Brain pericyte (primary cell): ENCODE results near the gene CCDC124.
"Not testable (repeated sequence)": the region's sequence is repeated elsewhere in the genome, so short reads cannot be mapped to it uniquely, and the experiment has no call there.

Source experiments
- DNase-seq: peaks from one replicate; pipeline ENCODE4 v3.0.0-alpha.2; 2012; ENCODE audit warnings: low read depth, low spot score

The CCDC124 gene

DNA sequence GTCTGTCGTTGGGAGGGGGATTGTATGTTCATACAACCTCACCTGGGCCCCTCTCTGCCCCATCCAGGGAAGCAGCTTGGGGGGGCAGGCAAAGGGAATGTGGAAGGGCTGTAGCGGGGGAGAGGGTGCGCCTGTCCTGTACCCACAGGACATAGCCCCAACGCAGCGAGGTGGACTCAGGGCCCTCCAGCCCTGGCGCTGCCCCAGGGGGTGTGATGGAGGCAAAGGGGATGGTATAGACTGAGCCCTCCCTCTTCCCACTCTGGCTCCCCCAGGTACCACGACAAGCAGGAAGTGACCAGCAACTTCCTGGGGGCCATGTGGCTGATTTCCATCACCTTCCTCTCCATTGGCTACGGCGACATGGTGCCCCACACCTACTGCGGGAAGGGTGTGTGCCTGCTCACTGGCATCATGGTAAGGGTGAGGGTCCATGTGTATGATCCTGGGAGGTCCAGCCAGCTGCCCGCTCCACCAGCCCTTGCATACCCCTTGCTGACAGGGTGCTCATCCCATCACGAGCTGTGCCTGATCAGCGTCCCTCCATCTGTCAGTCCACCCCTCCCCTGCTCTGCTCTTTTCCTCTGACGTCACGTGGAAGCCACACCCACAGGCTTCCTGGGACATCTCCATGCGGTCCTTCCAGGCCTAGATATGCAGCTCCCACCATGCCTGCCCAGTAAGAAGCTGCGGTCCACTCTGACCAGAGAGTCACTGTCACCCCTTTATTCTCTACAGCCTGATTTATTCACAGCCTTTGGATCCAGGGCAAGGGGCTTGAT, 52.4 kb downstream of the CCDC124 start:
- no peak for DNase-seq

DNA sequence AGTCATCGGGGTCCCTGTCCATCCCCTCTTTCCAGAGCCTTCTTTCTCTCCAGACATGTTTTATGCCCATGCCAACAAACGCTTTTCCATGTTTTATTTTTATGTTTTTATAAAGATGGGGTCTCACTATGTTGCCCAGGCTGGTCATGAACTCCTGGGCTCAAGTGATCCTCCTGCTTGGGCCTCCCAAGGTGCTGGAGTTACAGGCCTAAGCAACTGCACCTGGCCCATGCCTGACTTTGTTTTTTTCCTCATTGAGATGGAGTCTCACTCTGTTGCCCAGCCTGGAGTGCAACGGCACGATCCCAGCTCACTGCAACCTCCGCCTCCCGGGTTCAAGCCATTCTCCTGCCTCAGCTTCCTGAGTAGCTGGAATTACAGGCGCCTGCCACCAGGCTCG, 53.8 kb downstream of the CCDC124 start:
- DNase-seq = not testable (repeated sequence)

DNA sequence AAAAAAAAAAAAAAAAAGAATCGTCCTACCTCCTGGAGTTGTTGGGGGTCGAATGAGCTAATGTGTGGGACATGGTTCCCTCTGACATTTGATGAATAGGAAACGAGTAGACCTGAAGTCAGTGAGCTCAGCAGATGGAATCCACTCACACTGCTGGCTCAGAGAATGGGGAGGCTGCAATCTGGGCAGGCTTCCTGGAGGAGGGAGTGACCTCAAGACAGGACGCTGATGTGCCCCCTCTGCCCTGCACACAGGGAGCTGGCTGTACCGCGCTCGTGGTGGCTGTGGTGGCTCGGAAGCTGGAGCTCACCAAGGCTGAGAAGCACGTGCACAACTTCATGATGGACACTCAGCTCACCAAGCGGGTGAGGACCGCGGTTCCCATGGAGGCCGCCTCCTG, 55.3 kb downstream of the CCDC124 start:
- DNase-seq = no peak

DNA sequence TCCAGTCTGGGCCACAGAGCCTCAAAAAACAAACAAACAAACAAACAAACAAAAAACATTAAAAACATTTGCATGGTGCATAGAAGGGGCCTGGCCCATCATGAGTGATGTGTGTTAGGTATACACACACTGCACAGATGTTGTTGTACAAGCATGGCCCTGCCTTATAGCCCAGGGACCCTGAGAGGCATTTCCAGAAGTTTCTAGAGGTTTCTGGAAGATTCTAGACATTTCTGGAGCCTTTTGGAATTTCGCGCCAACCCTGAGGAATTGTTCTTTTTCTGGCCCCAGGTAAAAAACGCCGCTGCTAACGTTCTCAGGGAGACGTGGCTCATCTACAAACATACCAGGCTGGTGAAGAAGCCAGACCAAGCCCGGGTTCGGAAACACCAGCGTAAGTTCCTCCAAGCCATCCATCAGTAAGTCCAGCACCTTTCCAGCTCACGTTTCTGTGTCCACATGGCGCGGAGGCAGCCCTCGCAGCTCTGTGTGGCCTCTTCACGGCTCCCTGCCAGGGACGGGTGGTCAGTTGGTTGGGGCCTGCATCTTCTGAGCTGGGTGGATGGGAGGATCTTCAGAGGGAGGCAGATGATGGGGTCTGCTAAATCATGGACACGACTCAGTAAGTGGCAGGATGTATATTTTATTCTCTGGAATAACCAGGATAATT, 56.7 kb downstream of the CCDC124 start:
- DNase-seq = no peak

DNA sequence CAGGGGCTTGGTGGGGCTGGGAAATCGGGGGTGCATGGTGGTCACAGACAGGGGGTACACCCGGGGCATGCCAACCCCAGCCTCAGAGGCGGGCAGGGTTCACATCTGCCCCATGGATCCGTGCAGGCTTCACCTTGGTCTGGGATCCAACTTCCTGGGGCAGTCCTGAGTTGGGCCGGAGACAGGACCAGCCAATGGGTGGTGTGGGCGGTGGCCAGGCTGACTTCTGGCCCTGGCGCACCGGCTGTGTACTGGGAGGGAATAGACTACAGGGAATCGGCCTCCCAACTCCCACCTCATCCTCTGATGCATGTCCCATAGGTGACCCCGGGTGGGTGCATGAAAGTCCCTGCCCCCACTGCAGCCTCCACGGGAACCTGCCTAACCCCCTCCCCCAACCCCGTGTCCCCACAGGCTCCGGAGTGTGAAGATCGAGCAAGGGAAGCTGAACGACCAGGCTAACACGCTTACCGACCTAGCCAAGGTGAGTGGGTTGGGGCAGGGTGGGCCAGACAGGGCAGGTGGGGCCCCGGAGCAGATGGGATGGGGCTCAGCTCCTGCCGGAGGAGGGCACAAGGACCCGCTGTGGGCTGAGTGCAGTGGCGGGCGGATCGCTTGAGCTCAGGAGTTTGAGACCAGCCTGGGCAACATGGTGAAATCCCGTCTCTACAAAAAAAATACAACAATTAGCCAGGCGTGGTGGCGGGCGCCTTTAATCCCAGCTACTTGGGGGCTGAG, 60.4 kb downstream of the CCDC124 start:
- DNase-seq = no peak
